IPS-NIHi11 (cell line): ENCODE results near the gene KCNJ10.
A peak's percentile ranks its signal among the peaks of the same experiment; 100 is the strongest.
"Not testable (repeated sequence)": the region's sequence is repeated elsewhere in the genome, so short reads cannot be mapped to it uniquely, and the experiment has no call there.

Source experiments
- DNase-seq: peaks from one replicate; pipeline ENCODE4 v3.0.0; 2012; ENCODE audit warnings: mixed read lengths, low spot score

KCNJ10 gene

GRCh38 chr1:160069460-160070231 is at the start of gene KCNJ10:
TSS of gene KCNJ10 (minus strand) at chr1:160070160. CDS start at chr1:160042532, 27,628 bp downstream.
- DNase-seq, result no peak

- DNase-seq, result no peak
Measured at GRCh38 chr1:160118928-160119327, 49.0 kb upstream of the KCNJ10 start.

- peak; percentile 64 for DNase-seq
Measured at GRCh38 chr1:160117709-160118183, 47.8 kb upstream of the KCNJ10 start.

GRCh38 chr1:160117300-160117699 is 47.3 kb upstream of the KCNJ10 start:
- no peak for DNase-seq

GRCh38 chr1:160116283-160117147 is 46.6 kb upstream of the KCNJ10 start:
- DNase-seq, result no peak

GRCh38 chr1:160115545-160116282 is 45.8 kb upstream of the KCNJ10 start, which contains the start of gene ATP1A2:
TSS of gene ATP1A2 (plus strand) at chr1:160115759. CDS start at chr1:160115862, 103 bp downstream.
- peak; percentile 72 for DNase-seq

GRCh38 chr1:160114085-160114484 is 44.1 kb upstream of the KCNJ10 start:
- DNase-seq, result peak; percentile 41

GRCh38 chr1:160113407-160113806 is 43.4 kb upstream of the KCNJ10 start:
- DNase-seq, result no peak

- DNase-seq, result no peak
Measured at GRCh38 chr1:160112357-160112756, 42.4 kb upstream of the KCNJ10 start.

GRCh38 chr1:160111462-160111861 is 41.5 kb upstream of the KCNJ10 start:
- DNase-seq, result not testable (repeated sequence)

- DNase-seq, result no peak
Measured at GRCh38 chr1:160109686-160110085, 39.7 kb upstream of the KCNJ10 start.

GRCh38 chr1:160108888-160109662 is 39.1 kb upstream of the KCNJ10 start:
- DNase-seq, result peak; percentile 65

GRCh38 chr1:160107512-160107911 is 37.6 kb upstream of the KCNJ10 start:
- DNase-seq, result no peak

- no peak for DNase-seq
Measured at GRCh38 chr1:160105155-160105554, 35.2 kb upstream of the KCNJ10 start.

- DNase-seq, result no peak
Measured at GRCh38 chr1:160104486-160104885, 34.5 kb upstream of the KCNJ10 start.

GRCh38 chr1:160103658-160104408 is 33.9 kb upstream of the KCNJ10 start:
- no peak for DNase-seq

- no peak for DNase-seq
Measured at GRCh38 chr1:160101717-160102522, 32.0 kb upstream of the KCNJ10 start.

- DNase-seq, result peak; percentile 85
Measured at GRCh38 chr1:160101037-160101716, 31.2 kb upstream of the KCNJ10 start.
